HG02970 (cell line): Measurements from ENCODE around the gene ERC1.
"Not testable (repeated sequence)": the region's sequence is repeated elsewhere in the genome, so short reads cannot be mapped to it uniquely, and the experiment has no call there.

Experiments
- ATAC-seq: cut with Tn5 transposase; IDR thresholded peaks from one replicate; pipeline ENCODE4 v1.9.1; 2021; ENCODE audit warnings: mild to moderate bottlenecking, moderate library complexity, moderate number of reproducible peaks; ENCODE audit not compliant: unreplicated experiment, low FRiP score

The ERC1 gene

DNA sequence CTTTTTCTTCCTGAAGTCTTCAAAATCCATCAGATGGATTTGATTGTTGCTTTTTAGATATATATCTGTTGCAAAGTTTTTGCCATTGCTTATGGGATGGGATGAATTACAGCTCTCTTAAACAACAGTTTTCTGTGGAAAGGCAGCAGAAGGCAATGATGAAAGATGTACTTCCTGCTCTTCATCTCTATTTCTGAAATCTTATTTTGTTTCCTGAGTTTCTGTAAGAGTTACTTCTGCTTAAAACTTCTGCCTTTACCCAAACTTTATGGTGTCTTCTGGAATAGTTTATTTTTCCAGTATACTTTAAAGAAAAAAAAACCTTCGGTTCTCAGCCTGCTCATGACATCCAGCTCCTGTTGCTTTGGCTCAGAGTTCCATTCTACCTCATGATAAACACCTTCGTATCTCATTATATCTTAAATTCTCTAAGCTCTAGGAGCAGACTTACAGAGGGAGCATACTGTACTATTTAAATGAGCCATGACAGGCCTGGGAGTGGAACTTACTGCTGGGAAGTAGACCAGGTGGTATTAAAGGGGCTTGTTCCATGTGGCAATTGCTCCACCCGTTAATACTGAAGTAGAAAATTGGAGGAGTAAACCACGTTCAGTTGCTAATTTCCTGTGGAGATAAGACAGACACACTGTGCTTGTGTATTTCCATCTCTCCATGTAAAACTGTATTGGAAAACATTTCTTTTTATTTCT lies 314.9 kb downstream of the ERC1 start:
- ATAC-seq: no peak

DNA sequence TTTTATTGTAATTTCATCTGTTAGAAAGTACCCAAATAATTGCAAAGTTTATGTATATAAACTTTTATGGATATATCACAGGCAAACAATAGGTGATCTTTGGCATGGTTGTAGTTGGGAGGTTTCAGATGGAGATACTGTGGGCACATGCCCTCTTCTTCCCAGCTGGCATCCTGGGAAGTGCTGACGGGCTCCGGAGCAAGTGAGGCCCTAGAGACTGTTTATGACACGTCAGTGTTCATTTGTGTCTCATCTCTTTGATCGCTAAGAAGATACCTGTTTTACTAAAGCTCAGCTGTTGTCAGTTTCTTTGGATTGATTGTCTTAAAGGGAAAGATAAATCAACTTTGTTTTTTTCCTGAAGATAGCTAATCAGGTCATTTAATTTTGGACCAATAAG lies 315.8 kb downstream of the ERC1 start:
- ATAC-seq: no peak

DNA sequence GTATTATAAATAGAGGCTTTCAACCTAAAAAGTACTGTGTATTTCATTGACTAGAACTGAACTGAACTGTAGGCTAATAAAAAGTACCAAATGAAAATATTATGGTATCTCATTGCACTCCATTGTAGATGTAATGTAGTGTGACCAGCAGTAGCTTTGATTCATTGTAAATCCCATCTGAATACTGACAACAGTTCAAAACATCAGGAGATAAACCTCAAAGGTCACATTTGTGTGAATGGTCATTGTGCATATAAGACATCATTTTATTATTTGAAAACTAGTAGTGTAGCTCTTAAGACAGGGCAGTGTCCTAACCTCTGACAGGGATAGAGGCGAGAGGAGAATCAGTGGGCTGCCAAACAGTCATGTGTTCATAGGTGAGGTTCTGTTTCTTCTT lies 316.8 kb downstream of the ERC1 start:
- ATAC-seq: no peak

DNA sequence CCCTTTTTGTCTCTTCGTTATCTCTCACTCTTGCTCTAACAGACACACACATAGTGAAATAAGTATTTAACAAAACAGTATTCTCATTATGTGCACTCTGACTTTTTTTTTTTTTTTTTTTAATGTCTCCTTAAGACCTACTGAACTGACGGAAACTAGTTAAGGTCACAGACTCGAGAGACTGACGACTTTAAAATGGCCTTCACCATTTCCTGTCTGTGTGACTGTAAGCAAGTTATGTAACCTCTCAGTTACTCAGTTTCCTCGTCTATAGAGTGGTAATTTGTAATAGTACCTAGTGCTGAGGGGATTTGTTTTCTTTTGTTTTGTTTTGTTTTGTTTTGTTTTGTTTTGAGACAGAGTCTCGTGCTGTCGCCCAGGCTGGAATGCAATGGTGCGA lies 318.6 kb downstream of the ERC1 start:
- no peak for ATAC-seq

DNA sequence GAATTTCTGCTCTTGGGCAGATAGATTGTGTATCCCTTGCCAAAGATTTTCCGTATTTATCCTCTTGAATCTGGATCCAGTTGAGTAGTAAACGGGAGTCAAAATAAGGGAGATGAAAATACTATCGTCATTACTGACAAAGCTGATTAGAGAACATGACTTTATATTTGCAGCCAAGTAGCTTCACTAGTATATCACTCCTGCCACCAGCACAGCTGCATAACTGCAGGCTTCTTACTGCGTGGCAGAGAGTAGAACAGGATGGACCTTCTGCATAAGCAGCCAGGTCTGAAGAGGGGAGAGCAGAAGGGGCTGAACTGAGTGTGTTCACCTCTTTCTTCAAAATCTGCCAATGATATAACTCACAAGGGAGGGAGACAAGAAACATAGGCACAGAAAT lies 319.6 kb downstream of the ERC1 start:
- no peak for ATAC-seq

DNA sequence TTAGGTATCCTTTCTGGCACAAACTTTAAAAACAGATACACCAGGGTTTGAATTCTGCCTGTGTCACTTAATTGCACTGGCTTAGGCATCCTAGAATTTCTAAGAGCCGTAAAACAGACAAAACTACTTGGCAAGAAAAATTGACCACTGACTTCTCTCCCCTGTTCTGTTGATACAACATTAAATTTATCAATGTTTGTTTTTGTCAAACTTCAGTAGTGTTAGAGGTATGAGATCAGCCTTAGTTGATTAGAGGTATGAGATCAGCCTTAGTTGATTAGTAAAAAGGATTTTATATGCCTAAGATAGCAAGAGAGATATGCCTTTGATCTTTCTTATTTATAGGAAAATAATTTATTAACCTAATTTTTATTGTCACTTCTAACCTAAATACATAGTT lies 320.1 kb downstream of the ERC1 start:
- no peak for ATAC-seq

DNA sequence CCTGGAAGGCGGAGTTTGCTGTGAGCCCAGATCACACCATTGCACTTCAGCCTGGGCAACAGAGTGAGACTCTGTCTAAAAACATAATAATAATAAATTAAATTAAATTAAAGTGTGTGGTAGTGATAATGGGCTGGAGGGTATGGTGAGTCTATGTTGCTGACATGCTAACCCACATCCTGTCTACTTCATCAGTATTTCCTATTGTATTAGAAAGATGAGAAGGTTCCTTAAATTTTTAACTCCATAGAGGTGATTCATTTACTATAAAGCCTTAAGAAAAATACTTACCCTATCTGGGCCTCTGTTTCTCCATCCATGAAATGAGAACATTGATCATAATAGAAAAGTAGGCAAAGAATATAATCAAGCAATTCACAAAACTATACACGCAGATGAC lies 322.9 kb downstream of the ERC1 start:
- ATAC-seq: no peak

DNA sequence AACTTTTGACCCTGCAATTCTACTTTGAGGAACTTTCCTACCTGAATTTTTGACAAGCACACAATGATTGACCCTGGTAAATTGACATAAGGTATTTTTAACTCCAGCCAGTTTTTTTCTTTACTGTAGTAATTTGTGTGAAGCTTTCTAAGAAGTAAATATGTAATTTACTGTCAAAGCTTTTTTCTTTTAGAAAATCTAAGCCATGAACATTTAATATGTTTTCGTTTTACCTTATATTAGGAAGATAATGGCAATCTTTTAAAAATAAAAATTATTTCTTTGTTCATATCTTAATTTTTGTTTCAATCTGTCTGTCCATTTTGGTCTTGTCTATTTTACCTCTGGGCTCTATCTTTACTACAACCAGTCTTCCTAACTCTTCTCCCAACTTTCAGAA lies 323.5 kb downstream of the ERC1 start:
- ATAC-seq: no peak

DNA sequence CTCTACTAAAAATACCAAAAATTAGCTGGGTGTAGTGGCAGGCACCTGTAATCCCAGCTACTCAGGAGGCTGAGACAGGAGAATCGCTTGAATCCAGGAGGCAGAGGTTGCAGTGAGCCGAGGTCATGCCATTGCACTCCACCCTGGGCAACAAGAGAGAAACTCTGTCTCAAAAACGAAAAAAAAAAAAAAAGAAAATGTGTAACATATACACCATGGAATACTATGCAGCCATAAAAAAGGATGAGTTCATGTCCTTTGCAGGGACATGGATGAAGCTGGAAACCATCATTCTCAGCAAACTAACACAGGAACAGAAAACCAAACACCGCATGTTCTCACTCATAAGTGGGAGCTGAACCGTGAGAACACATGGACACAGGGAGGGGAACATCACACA lies 326.0 kb downstream of the ERC1 start:
- not testable (repeated sequence) for ATAC-seq

DNA sequence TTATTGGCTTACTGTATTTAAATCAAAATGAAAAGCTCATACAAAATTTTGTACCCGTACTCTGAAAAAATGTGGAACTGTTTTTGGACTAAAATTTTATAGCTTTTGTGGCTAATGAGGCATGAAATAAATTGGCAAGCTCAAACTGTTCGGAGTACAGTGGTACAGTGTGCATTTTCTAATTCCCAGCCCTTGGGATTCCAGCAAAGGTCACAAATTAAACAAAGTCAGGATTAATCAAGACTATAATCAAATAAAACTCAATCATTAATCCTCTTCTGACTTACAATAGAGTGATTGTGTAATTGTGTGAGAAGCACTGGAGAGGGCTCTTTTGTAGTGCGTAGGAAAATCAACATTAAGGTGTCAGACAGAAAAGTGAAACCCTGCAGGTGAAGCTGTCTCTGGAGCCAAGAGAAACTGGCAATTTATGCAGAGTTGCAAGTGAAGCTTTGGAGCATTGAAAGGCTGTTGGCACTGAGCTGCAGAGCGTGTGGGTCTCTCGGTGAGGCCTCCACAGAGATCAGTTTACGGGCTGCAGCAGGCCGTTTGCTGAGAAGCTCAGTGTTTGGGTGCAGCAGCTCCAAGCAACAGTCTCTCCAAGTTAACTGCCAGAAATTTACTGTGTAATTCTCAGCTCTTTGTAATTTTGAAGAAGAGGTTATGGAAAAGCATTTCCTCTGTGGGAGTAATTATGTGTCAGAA lies 327.5 kb downstream of the ERC1 start:
- ATAC-seq: no peak

DNA sequence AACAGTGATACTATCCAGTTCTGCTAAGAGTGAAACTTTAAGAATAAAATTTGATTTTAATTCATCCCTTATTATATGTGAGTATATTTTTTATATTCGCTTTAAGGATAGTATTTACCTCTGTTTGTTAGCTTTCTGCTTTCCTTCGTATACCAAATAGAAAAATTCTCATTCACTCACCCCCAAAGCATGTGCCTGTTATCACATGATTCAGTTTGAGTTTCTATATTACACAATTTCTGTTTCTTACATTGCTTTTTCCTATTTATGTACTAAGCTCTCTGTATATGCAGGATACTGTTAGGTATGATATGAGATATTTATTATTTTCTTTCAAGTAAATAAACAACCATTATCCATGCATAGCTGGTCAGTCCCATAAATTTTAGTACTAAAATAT lies 328.2 kb downstream of the ERC1 start:
- no peak for ATAC-seq

DNA sequence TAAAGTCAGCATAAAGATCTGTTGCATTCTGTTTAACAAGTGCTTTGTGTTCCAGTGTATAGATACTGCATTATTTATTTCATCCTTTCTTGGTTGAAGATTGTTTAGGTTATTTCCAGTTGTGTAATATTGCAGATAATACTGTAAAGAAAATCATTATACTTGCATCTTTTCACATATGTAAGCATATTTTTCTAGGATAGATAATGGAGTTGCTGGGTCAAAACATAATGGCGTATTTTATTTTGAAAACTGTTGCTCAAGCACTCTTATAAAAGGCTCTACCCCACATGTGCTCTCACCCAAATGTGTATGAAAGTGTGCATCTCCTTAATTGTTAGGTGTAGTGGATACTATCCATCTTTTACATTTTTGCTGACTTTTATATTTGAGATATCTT lies 329.0 kb downstream of the ERC1 start:
- no peak for ATAC-seq

DNA sequence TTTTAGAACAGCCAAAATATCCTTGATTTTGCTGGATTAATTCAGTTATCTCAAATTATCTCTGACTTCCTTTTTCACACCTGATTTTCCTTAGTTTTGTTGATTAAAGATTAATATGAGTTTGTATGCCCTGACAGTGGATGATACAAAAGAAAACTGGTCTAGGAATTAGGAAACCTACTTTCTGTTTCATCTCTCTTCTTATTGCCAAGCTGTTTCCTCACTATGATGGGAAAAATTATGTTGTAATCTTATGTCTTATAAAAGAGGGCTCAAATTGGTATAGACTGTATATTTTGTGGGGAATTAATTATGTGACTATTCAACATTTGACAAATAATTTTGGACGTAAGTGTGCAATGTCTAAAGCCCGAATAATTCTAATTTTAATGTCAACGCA lies 331.8 kb downstream of the ERC1 start:
- no peak for ATAC-seq

DNA sequence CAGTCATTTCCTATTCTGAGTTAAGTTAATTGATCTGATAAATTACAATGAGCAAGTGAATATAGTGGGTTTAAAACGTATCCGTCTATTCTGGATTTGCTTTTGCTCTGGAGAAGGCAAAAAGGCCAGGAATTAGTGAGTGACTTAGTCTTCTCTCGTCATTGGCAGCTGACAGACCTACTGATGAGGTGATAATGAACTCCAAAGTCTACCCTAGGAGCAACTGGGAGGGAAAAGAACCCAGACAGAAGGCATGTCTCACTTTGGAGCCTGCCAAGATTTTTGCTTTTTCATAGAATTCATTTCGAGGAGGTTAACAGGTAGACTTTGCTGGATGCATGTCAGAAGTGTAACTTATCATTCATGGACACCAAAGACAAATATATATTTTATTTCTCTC lies 333.1 kb downstream of the ERC1 start:
- no peak for ATAC-seq

DNA sequence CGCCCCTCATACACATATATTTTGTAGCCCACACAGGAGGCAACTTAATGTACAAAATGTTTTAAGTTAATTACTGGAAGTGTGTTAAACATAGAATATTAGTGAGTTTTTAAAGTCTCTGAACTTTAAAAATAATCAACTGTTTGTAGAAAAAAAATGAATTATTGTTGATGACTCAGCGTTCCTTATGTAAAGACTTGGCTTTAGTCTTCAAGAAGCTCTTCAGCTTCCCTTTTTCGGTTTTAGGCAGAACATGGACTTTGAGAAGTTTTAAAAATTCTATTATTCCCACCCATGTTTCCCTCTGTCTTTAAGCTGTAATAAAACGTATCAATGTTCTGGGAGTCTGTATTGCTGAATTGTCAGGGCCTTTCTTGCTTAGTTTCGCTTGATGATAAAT lies 333.9 kb downstream of the ERC1 start:
- no peak for ATAC-seq

DNA sequence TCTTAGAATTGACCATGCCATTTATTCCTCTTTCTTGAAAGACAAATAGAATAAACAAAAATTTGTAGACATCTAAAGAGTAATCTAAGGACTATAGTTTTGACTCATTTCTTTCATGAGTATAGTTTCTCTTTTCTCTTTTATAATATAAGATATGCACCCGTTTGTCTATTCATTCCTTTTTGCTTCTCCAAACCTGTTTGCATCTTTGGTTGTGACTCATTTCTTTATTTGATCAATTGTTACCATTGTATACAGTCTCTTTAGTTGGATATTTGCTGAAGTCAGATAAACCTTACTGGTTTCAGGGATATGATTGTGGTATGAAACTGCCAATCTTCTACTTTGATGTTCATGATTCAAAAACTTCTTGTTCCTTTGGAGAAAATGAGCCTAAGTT lies 334.6 kb downstream of the ERC1 start:
- no peak for ATAC-seq

DNA sequence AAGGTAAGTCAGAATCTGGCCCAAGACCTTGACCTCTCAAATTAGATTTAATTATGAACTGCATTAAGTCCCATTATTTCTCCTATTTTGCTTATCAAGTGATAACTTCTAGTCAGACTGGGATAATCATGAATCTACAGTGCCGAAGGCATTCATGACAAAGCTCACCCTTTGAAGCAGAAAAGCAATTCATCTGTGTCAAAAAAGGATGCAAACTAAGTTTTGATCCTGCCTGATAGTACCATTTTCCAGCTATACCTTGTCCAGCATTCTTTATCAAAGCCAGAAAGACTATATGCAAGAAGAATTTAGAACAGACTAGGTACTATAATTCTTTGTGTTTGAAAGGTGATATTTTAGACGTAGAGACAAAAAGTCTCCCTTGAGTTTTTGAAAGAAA lies 335.2 kb downstream of the ERC1 start:
- no peak for ATAC-seq

DNA sequence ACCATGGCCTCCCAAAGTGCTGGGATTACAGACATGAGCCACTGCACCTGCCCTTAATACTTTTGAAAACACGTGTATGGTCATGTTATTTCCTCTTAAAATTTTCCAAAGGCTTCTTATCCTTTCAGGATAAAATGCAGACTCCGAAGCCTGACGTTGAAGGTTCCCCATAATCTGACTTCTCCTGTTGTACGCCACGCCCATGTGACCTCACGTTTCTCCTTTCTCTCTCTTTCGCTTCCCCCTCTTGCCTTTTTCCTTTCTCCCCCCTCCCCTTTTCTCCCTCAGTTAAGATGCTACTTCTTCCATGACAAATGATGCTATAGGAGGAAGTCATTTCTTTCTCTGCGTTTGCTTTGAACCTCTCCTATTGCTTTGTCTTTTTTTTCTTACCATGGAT lies 337.4 kb downstream of the ERC1 start:
- ATAC-seq: no peak

DNA sequence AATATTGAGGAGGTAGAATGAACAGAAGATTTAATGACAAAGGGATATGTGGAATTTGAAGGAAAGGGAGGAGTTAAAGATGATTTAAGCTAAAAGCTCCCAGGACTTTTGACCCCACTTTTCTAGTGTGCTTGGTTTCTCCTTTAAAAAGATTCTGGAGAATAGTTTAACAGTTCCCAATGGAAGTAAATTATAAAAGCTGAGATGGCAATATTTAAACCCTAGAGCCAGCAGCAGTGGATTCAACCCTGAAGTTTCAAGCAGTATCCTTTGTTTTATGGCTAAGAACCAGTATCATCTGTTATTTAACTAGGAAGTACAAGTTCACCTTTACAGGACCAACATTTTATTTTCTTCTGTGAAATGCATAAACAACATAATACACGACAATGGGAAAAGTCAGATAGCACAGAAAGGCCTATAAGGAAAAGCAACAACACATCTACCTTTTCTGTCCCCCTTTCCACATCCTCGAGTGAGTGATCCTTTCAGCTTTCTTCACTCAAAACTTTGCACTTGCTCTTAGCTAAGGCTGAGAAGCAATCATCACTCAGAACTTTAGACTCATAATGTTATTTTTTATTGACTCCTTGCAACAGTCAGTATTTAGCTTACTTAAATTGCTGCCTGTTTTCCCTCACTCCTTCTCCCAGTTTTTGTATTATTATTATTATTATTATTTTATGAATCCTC lies 338.9 kb downstream of the ERC1 start:
- ATAC-seq: no peak

DNA sequence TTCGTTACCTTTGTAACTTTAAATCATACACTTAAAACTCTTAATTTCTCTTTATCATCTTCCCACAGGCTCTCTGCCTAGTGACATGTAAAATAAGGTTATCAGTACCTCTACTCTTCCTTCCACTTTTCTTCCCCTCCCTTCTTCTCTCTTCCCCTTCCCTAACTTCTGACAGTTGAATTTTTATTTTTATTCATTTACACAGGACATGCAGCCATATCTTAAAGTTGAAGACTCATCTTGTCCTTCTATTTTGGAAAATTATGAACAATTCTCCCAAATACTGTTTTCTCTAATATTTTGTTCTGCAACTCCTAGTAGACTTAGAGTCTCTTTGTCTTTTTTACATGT lies 339.4 kb downstream of the ERC1 start:
- no peak for ATAC-seq

DNA sequence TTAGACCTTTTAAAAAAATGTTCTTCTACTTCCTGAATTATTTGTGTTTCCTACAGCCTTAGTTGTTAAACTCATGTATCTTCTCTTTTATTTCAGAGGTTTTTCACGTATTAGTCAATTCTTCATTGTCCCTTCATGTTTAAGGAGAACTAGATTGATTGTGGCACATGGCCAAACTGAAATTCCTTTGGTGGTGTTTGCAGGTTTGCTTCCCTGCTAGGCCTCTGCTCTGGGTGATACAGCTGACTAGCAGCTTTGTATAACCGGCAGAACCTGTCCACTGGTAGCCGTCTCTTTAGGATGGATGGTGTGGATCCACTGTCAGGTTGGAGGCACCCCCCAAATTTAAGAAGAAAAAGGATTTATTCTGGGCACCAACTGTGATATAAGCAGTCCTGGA lies 341.3 kb downstream of the ERC1 start:
- no peak for ATAC-seq
